HepG2 (cell line): ENCODE measurements around the gene ABCB8. TPM values are rescaled to one million over a fixed set of nuclear protein-coding genes. Genes with fewer than 3 reads are reported as not detected.
A peak's percentile ranks its signal among the peaks of the same experiment; 100 is the strongest.

ENCODE experiments used
- DZIP1 ChIP-seq: sonication (generic); formaldehyde crosslinking; IDR thresholded peaks from 2 replicates; pipeline ENCODE4 v1.5.0; 2020; ENCODE audit warnings: mild to moderate bottlenecking, missing genetic modification reagents
- HMGXB4 ChIP-seq, 2 experiments: sonication (generic) in 1 of 2; formaldehyde crosslinking in 1 of 2; IDR thresholded peaks; 2 replicates each; pipeline versions ENCODE4 v1.4.0 to v1.6.1; 2018 to 2020; ENCODE audit warnings: missing genetic modification reagents in 2 of 2, borderline replicate concordance in 1 of 2, low read depth in 1 of 2, mild to moderate bottlenecking in 1 of 2, missing biosample characterization in 1 of 2
- HNF4A ChIP-seq: sonication (generic); formaldehyde crosslinking; IDR thresholded peaks from 2 replicates; pipeline ENCODE4 v1.4.0; 2020; ENCODE audit warnings: missing genetic modification reagents
- KDM2A ChIP-seq: sonication (generic); formaldehyde crosslinking; IDR thresholded peaks from 2 replicates; pipeline ENCODE4 v1.4.0; 2020; ENCODE audit warnings: low read depth, missing genetic modification reagents, borderline replicate concordance
- MXD3 ChIP-seq: IDR thresholded peaks from 2 replicates; pipeline ENCODE4 v1.6.1; 2016; ENCODE audit warnings: mild to moderate bottlenecking, missing biosample characterization, missing genetic modification reagents
- NCOA1 ChIP-seq: sonication (generic); formaldehyde crosslinking; IDR thresholded peaks from 2 replicates; pipeline ENCODE4 v1.9.0; 2021; ENCODE audit warnings: missing genetic modification reagents
- PCBP1 ChIP-seq: fragments of 200-400 bp; formaldehyde crosslinking; IDR thresholded peaks from 2 replicates; pipeline ENCODE4 v1.6.1; 2017; ENCODE audit warnings: mild to moderate bottlenecking, low read depth, low read length, borderline replicate concordance
- PHF20 ChIP-seq: sonication (generic); formaldehyde crosslinking; IDR thresholded peaks from 2 replicates; pipeline ENCODE4 v1.5.0; 2020; ENCODE audit warnings: mild to moderate bottlenecking, missing genetic modification reagents
- RXRB ChIP-seq: IDR thresholded peaks from 2 replicates; pipeline ENCODE4 v1.6.1; 2016; ENCODE audit warnings: borderline replicate concordance, missing genetic modification reagents, missing compliant biosample characterization
- SMYD3 ChIP-seq: sonication (generic); formaldehyde crosslinking; IDR thresholded peaks from 2 replicates; pipeline ENCODE4 v1.8.1; 2023; ENCODE audit warnings: mild to moderate bottlenecking, missing genetic modification reagents
- STAT5B ChIP-seq: sonication (generic); formaldehyde crosslinking; IDR thresholded peaks from 2 replicates; pipeline ENCODE4 v1.4.0; 2020; ENCODE audit warnings: missing genetic modification reagents
- ZBTB34 ChIP-seq: sonication (generic); formaldehyde crosslinking; IDR thresholded peaks from 2 replicates; pipeline ENCODE4 v1.8.0; 2022; ENCODE audit warnings: mild to moderate bottlenecking, missing genetic modification reagents
- ZFY ChIP-seq: sonication (generic); formaldehyde crosslinking; IDR thresholded peaks from 2 replicates; pipeline ENCODE4 v1.4.0; 2020; ENCODE audit warnings: missing genetic modification reagents
- ZNF331 ChIP-seq: sonication (generic); formaldehyde crosslinking; IDR thresholded peaks from 2 replicates; pipeline ENCODE4 v1.4.0; 2020; ENCODE audit warnings: missing genetic modification reagents
- ZNF639 ChIP-seq: conservative IDR thresholded peaks from 2 replicates; pipeline ENCODE4 v1.6.1; 2018; ENCODE audit warnings: missing genetic modification reagents
- ZNF644 ChIP-seq: IDR thresholded peaks from 2 replicates; pipeline ENCODE4 v1.6.1; 2016; ENCODE audit warnings: low read depth
- polyA plus RNA-seq, 8 experiments: library from polyadenylated mRNA; depleted of rRNA in 3 of 8; stranded (reverse) in 7 of 8; unstranded in 1 of 8; fragments of >200 nt; fragmentation: Illumina TruSeq in 4 of 8; extraction: Trizol in 4 of 8; gene quantifications; 2 replicates each; pipeline versions ENCODE4 v1.2.1 to v1.2.3, GENCODE V29; 2011 to 2016; ENCODE audit warnings: low read depth in 4 of 8, missing spikeins in 1 of 8, mixed read lengths in 1 of 8; ENCODE audit not compliant: insufficient read depth in 1 of 8
- total RNA-seq, 5 experiments: library from RNA; depleted of rRNA; stranded (reverse); fragments of >200 nt; fragmentation: Illumina TruSeq; extraction: Trizol; gene quantifications; 2 replicates each; pipeline ENCODE4 v1.2.3, GENCODE V29; 2016; ENCODE audit warnings: low read depth in 1 of 5

ABCB8 gene
- total and polyA plus RNA-seq, 2 of the 13 experiments (the other 11 are each of a cell fraction or from before 2014, with no cell fraction given): 6.6 to 16.7 TPM

GRCh38 chr7:151008511-151009323, 19.5 kb upstream of the ABCB8 start (continued):
- peak; percentile 49; the same call in 1 of the 2 replicates for TF ChIP-seq ZNF331
- TF ChIP-seq ZBTB34: 0 out of 2 replicates have a peak, but pooled peaks have one; percentile 45
- TF ChIP-seq PCBP1: 0 out of 2 replicates have a peak, but pooled peaks have one; percentile 49
- TF ChIP-seq DZIP1 (CRISPR knock-in tag): peak; percentile 33; the same call in 1 of the 2 replicates
- peak; percentile 68; the same call in 1 of the 2 replicates for TF ChIP-seq ZNF639 (CRISPR knock-in tag)
- TF ChIP-seq STAT5B (CRISPR knock-in tag): 0 out of 2 replicates have a peak, but pooled peaks have one; percentile 52
- peak; percentile 46; the same call in 1 of the 2 replicates for TF ChIP-seq RXRB (CRISPR knock-in tag)
- peak; percentile 89 for TF ChIP-seq HMGXB4 (CRISPR knock-in tag; IDR thresholded peaks at IDR 0.05; ENCODE audit: borderline replicate concordance in 1 of 2, low read depth in 1 of 2)
- peak; percentile 16; the same call in 1 of the 2 replicates for TF ChIP-seq HNF4A
- no peak for TF ChIP-seq NCOA1 (CRISPR knock-in tag)
- peak; percentile 61; the same call in 1 of the 2 replicates for TF ChIP-seq PHF20 (CRISPR knock-in tag)
- peak; percentile 88; the same call in 1 of the 2 replicates for TF ChIP-seq KDM2A (CRISPR knock-in tag)
- TF ChIP-seq ZFY (CRISPR knock-in tag): peak; percentile 82
- TF ChIP-seq SMYD3: 0 out of 2 replicates have a peak, but pooled peaks have one; percentile 54
- TF ChIP-seq MXD3 (CRISPR knock-in tag): peak; percentile 75; the same call in 1 of the 2 replicates
- 0 out of 2 replicates have a peak, but pooled peaks have one; percentile 24 for TF ChIP-seq ZNF644 (CRISPR knock-in tag)
